ENCODE data around the gene ZNF217.
A peak's percentile ranks its signal among the peaks of the same experiment; 100 is the strongest.
"Not testable (repeated sequence)": the region's sequence is repeated elsewhere in the genome, so short reads cannot be mapped to it uniquely, and the experiment has no call there.

The ZNF217 gene

DNA sequence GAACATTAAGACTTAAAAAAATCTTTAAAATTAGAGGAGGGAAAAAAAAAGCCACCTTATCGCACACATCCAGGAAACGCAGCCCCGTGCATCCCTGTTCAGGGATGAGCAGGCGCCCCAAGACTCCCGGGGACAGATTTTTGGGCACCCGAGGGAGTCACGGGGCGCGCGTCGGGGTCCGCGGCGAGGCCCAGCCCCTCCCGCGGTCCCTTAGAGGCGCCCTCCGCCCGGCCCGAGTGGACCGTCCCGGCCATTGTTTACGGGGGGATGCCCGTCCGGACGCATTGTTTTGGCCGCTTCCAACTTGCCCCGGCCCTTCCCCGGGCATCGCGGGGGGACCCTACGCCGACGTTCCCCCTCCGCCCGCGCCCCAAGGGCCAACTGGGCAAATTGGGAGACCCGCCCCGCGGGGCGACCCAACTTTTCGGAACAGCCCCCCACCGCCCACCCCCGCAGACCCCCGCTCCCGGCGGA lies 610 bp downstream of the ZNF217 start:
- TF ChIP-seq, protein P1, sequence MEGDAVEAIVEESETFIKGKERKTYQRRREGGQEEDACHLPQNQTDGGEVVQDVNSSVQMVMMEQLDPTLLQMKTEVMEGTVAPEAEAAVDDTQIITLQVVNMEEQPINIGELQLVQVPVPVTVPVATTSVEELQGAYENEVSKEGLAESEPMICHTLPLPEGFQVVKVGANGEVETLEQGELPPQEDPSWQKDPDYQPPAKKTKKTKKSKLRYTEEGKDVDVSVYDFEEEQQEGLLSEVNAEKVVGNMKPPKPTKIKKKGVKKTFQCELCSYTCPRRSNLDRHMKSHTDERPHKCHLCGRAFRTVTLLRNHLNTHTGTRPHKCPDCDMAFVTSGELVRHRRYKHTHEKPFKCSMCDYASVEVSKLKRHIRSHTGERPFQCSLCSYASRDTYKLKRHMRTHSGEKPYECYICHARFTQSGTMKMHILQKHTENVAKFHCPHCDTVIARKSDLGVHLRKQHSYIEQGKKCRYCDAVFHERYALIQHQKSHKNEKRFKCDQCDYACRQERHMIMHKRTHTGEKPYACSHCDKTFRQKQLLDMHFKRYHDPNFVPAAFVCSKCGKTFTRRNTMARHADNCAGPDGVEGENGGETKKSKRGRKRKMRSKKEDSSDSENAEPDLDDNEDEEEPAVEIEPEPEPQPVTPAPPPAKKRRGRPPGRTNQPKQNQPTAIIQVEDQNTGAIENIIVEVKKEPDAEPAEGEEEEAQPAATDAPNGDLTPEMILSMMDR (IDR thresholded peaks at IDR 0.05; ENCODE audit: low read depth, low read length): no peak
- no peaks in the 10 kb centered on the region for H3K36me3 ChIP-seq
- peak overlapping the region; percentile 79 for H3K4me3 ChIP-seq (ENCODE audit: low read depth, low read length)
- no peaks in the 10 kb centered on the region for H3K27me3 ChIP-seq
- H3K4me1 ChIP-seq: peaks cover 17% of the 10 kb centered on the region
- peak; percentile 25 for DNase-seq
- no peaks in the 10 kb centered on the region for H3K9me3 ChIP-seq

GRCh38 chr20:53592454-53592991 lies 1.1 kb downstream of the ZNF217 start:
- peak overlapping the region; percentile 79 for H3K4me3 ChIP-seq (ENCODE audit: low read depth, low read length)
- H3K27me3 ChIP-seq, H3K36me3 ChIP-seq, H3K9me3 ChIP-seq: not testable (repeated sequence)
- DNase-seq: peak; percentile 45
- H3K4me1 ChIP-seq: peaks cover 12% of the 10 kb centered on the region

- Histone ChIP-seq H3K4me1 (peaks cover 13% of the 10 kb centered on the region), H3K4me3 (ENCODE audit: low read depth, low read length) (peak overlapping the region; percentile 79)
- not testable (repeated sequence) for H3K9me3 ChIP-seq, H3K36me3 ChIP-seq, DNase-seq, H3K27me3 ChIP-seq
These were observed 1.6 kb downstream of the ZNF217 start for GRCh38 chr20:53591941-53592441.

- not testable (repeated sequence) for H3K9me3 ChIP-seq, H3K36me3 ChIP-seq, H3K27me3 ChIP-seq, DNase-seq
- Histone ChIP-seq H3K4me3 (ENCODE audit: low read depth, low read length) (peak overlapping the region; percentile 79), H3K4me1 (peaks cover 12% of the 10 kb centered on the region)
These were observed 2.4 kb downstream of the ZNF217 start for GRCh38 chr20:53591206-53591741.

GRCh38 chr20:53590608-53591007 lies 3.0 kb downstream of the ZNF217 start:
- H3K4me1 ChIP-seq: peaks cover 18% of the 10 kb centered on the region
- DNase-seq, H3K27me3 ChIP-seq, H3K36me3 ChIP-seq, H3K9me3 ChIP-seq: not testable (repeated sequence)
- peak overlapping the region; percentile 79 for H3K4me3 ChIP-seq (ENCODE audit: low read depth, low read length)

- not testable (repeated sequence) for H3K27me3 ChIP-seq, H3K36me3 ChIP-seq, H3K9me3 ChIP-seq, DNase-seq
- peaks cover 21% of the 10 kb centered on the region for H3K4me1 ChIP-seq
- H3K4me3 ChIP-seq (ENCODE audit: low read depth, low read length): peak overlapping the region; percentile 47
These were observed 3.5 kb downstream of the ZNF217 start for GRCh38 chr20:53590122-53590521.

DNA sequence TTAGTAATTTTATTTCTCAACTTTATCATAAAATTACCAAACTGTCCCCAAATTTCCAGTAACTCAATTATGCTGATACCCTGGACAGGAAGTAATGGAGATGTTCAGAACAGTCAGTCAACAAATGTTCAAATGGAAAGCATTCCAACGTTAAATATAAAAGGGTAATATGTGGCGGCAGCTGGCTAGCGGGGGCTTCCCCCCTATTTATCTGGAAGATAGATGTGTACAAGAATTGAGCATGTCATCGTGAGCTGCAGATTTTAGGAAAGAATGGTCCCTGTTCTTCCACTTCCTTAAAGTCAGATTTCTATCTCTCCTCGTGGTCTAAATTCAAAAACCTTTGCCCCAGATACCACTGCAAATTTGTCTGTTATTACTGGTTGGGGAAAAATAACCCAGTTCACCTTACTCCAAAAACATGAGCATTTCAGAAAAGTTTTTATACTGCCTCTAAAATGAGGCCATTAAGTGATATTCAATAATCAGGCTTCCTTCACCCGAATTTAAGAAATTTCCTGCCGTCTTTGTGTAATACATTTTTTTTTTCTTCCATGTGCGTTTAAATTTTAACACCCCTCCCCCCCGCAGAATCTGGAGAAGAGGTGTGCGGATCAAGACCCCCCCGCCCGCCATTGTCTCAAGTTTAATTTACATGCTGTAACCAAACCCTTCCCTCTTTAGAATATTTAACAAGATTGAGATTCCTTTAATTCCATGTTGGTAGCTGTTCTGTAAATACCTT lies 4.1 kb downstream of the ZNF217 start:
- peak overlapping the region; percentile 47 for H3K4me3 ChIP-seq (ENCODE audit: low read depth, low read length)

DNA sequence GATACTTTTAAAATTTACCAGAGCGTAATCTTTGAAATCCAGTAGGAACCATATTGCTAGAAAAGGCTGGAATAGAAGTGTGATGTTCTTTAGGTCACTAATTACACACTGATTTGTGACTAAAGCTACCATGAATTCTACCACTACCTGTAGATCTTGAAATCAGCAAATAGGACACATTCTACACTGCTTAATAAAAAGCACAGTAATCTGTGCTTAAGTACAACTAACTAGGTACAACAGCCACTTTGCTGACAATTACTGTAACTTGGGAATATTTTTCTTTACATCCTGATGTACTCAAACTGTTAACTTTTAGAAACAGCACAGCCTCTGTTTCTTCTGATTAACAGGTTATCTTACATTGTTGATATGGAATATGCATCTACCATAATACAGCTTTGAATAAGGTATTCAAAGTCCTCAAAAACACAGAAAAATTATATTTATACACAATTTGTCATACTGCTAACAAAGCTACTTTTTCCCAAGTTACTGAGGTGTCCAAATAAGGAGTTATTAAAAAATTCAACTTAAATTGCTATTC lies 6.4 kb downstream of the ZNF217 start:
- peaks cover 29% of the 10 kb centered on the region for H3K4me1 ChIP-seq
- H3K27me3 ChIP-seq; DNase-seq; H3K36me3 ChIP-seq; H3K4me3 ChIP-seq (ENCODE audit: low read depth, low read length); H3K9me3 ChIP-seq: not testable (repeated sequence)

More for the DNA sequence above, 4.1 kb downstream of the ZNF217 start:
- H3K9me3 ChIP-seq, DNase-seq, H3K27me3 ChIP-seq, H3K36me3 ChIP-seq: not testable (repeated sequence)
- peaks cover 21% of the 10 kb centered on the region for H3K4me1 ChIP-seq

DNA sequence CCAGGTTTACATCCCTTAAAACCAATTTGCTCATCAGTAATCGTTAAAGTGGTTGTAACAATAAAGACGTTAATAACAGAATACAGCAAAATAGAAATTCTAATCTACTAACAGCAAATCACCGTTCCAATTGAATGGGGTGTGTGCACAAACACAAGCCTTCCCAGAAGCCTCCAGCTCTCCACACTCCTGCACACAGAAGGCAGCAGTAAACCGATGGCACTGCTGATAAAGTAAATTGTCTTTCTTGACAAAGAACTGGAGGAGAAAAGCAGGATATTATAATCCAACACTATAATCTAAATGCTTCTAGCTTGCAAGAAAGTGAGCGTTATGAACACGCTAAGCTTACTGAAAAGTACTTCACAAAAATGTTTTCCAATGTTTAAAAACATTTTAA lies 7.0 kb downstream of the ZNF217 start:
- no peak for DNase-seq
- peaks cover 14% of the 10 kb centered on the region for H3K36me3 ChIP-seq
- H3K4me1 ChIP-seq: peaks cover 35% of the 10 kb centered on the region
- H3K27me3 ChIP-seq: no peaks in the 10 kb centered on the region
- no peak overlapping the region for H3K4me3 ChIP-seq (ENCODE audit: low read depth, low read length)
- no peaks in the 10 kb centered on the region for H3K9me3 ChIP-seq
- TF ChIP-seq, protein P1 (IDR thresholded peaks at IDR 0.05; ENCODE audit: low read depth, low read length): no peak

GRCh38 chr20:53585910-53586309 lies 7.7 kb downstream of the ZNF217 start:
- not testable (repeated sequence) for H3K27me3 ChIP-seq; H3K4me3 ChIP-seq (ENCODE audit: low read depth, low read length); DNase-seq; H3K9me3 ChIP-seq
- H3K4me1 ChIP-seq: peaks cover 36% of the 10 kb centered on the region
- peaks cover 21% of the 10 kb centered on the region for H3K36me3 ChIP-seq

DNA sequence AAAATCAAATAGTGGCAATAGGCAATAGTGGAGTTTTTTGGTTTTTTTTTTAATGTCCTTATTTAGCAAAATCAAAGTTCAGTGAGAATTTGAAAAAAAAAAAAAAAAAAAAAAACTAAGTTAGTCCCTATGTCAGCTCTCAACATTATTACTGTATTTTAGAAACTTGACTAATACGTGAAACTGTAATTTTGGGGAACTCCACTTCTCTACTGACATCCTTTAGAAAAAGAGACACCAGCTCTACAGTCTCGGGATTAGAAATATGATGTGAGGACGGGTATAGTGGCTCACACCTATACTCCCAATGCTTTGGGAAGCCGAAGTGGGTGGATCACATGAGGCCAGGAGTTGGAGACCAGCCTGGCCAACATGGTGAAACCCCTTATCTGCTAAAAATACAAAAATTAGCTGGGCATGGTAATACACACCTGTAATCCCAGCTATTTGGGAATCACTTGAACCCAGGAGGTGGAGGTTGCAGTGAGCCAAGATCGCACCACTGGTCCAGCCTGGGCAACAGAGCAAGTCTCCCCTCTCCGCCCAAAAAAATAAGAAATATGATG lies 8.6 kb downstream of the ZNF217 start:
- not testable (repeated sequence) for H3K9me3 ChIP-seq; H3K4me3 ChIP-seq (ENCODE audit: low read depth, low read length); H3K27me3 ChIP-seq; DNase-seq
- H3K4me1 ChIP-seq: peaks cover 36% of the 10 kb centered on the region
- H3K36me3 ChIP-seq: peaks cover 30% of the 10 kb centered on the region

DNA sequence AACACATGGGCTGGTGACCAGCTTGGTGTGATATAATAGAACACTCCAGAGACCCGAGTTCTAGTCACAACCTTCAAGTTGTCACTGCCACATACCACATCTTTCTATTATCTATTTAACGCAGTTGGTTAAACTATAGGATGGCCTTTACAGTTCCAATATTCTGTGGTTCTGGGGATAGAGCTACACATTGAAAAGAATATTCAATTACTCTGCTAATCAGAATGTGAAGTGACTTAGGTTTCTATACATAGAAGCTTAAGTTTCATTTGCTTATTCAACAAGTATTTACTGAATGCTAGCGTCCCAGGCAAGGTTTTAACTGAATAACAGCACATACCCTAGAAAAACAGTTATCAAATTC lies 9.1 kb downstream of the ZNF217 start:
- H3K27me3 ChIP-seq; H3K4me3 ChIP-seq (ENCODE audit: low read depth, low read length); DNase-seq; H3K9me3 ChIP-seq: not testable (repeated sequence)
- H3K36me3 ChIP-seq: peaks cover 35% of the 10 kb centered on the region
- H3K4me1 ChIP-seq: peaks cover 36% of the 10 kb centered on the region

Data from BE2C (cell line).